HepG2 (cell line): ENCODE data around the gene BMP2K. TPM values are rescaled to one million over a fixed set of nuclear protein-coding genes. Genes with fewer than 3 reads are reported as not detected.

Experiments used
- ATAC-seq: fragments of 200-7000 bp; cut with Tn5 transposase; 3 replicates; pipeline ENCODE4 v1.9.1; 2020; ENCODE audit warnings: mild to moderate bottlenecking, moderate library complexity
- BruUV-seq: library from RNA; stranded (reverse); fragments of 400-500 nt; replicated peaks from 2 replicates; lab custom pipeline; 2021; lab: Mats Ljungman, UMichigan
- CTCF ChIA-PET: fragments of 300-600 bp; formaldehyde crosslinking; extraction: SDS; loops from one replicate; lab custom pipeline; 2021; ENCODE audit warnings: low total read pairs, inconsistent platforms, low intra/inter-chr PET ratio; lab: Yijun Ruan, JAX
- POLR2A ChIA-PET: fragments of 350-600 bp; sonication (Branson Sonifier 250); formaldehyde crosslinking; loops from one replicate; lab custom pipeline; 2020; ENCODE audit warnings: antibody characterized with exemption, inconsistent platforms; lab: Yijun Ruan, JAX
- DNase-seq: peaks from one replicate; pipeline ENCODE4 v3.0.0-alpha.2; 2015; ENCODE audit warnings: low spot score
- FAIRE-seq: peaks from 3 replicates; lab custom pipeline; 2011; peaks lifted over from hg19 to GRCh38; lab: Jason Lieb, UNC
- H2AFZ ChIP-seq: one replicate; pipeline ENCODE4 v1.6.1; 2011; ENCODE audit warnings: low read length, inconsistent platforms
- H3K27ac ChIP-seq: fragments of 300-600 bp; 3 replicates; pipeline ENCODE4 v1.8.0; 2011; ENCODE audit warnings: mixed run types, mild to moderate bottlenecking, mixed read lengths, low read length, inconsistent platforms; ENCODE audit not compliant: insufficient read depth; ENCODE audit errors: extremely low read length
- H3K27me3 ChIP-seq, 2 experiments: fragments of 200-600 bp in 1 of 2; 2 replicates in 1 of 2; 3 replicates in 1 of 2; pipeline versions ENCODE4 v1.6.0 to v1.8.0; 2011; ENCODE audit warnings: low read length in 2 of 2, mild to moderate bottlenecking in 2 of 2, moderate library complexity in 2 of 2, inconsistent platforms in 1 of 2; ENCODE audit not compliant: insufficient read depth in 2 of 2, control insufficient read depth in 1 of 2
- H3K36me3 ChIP-seq, 2 experiments: fragments of 200-600 bp in 1 of 2; replicated peaks in 1 of 2; 2 replicates in 1 of 2; 3 replicates in 1 of 2; pipeline versions ENCODE4 v1.5.1 to v1.8.0; 2011; ENCODE audit warnings: low read length in 2 of 2, inconsistent platforms in 1 of 2; ENCODE audit not compliant: insufficient read depth in 2 of 2, control insufficient read depth in 1 of 2
- H3K4me1 ChIP-seq: 2 replicates; pipeline ENCODE4 v1.5.1; 2012; ENCODE audit warnings: low read length, inconsistent platforms; ENCODE audit not compliant: insufficient read depth
- H3K4me2 ChIP-seq: 2 replicates; pipeline ENCODE4 v1.6.0; 2011; ENCODE audit warnings: low read depth, low read length, inconsistent platforms
- H3K4me3 ChIP-seq, 3 experiments: fragments of 200-600 bp in 1 of 3; sonication (generic), shearing (Covaris generic) in 1 of 3; replicated peaks in 1 of 3; 2 replicates each; pipeline ENCODE4 v1.5.1; 2011 to 2016; ENCODE audit warnings: low read length in 3 of 3, inconsistent platforms in 2 of 3, low read depth in 2 of 3, mild to moderate bottlenecking in 2 of 3, control low read depth in 1 of 3, mixed read lengths in 1 of 3; ENCODE audit not compliant: insufficient read depth in 1 of 3
- H3K79me2 ChIP-seq: one replicate; pipeline ENCODE4 v1.6.1; 2011; ENCODE audit warnings: low read length, inconsistent platforms; ENCODE audit not compliant: insufficient read depth
- H3K9ac ChIP-seq: 2 replicates; pipeline ENCODE4 v1.6.0; 2011; ENCODE audit warnings: mild to moderate bottlenecking, low read depth, low read length, inconsistent platforms; ENCODE audit not compliant: insufficient read depth
- H3K9me3 ChIP-seq: 2 replicates; pipeline ENCODE4 v1.5.1; 2012; ENCODE audit warnings: mild to moderate bottlenecking, low read length
- H4K20me1 ChIP-seq: 2 replicates; pipeline ENCODE4 v1.6.0; 2011; ENCODE audit warnings: inconsistent platforms, mild to moderate bottlenecking, low read length, moderate library complexity; ENCODE audit not compliant: insufficient read depth
- ARNT ChIP-seq: fragments of 450-650 bp; IDR thresholded peaks from 2 replicates; pipeline ENCODE4 v1.6.1; 2017
- CTCF ChIP-seq: sonication (generic); formaldehyde crosslinking; IDR thresholded peaks from 2 replicates; pipeline ENCODE4 v1.5.0; 2020; ENCODE audit warnings: mild to moderate bottlenecking, missing genetic modification reagents, moderate library complexity
- ISL2 ChIP-seq: sonication (generic); formaldehyde crosslinking; IDR thresholded peaks from 2 replicates; pipeline ENCODE4 v1.5.0; 2020; ENCODE audit warnings: missing genetic modification reagents
- KLF6 ChIP-seq: IDR thresholded peaks from 2 replicates; pipeline ENCODE4 v1.8.0; 2016; ENCODE audit warnings: missing biosample characterization, missing genetic modification reagents
- NFYB ChIP-seq: sonication (generic); formaldehyde crosslinking; IDR thresholded peaks from 2 replicates; pipeline ENCODE4 v1.4.0; 2020; ENCODE audit warnings: missing genetic modification reagents
- TBP ChIP-seq: sonication (generic); formaldehyde crosslinking; IDR thresholded peaks from 2 replicates; pipeline ENCODE4 v1.5.0; 2020; ENCODE audit warnings: missing genetic modification reagents
- TFE3 ChIP-seq: IDR thresholded peaks from 2 replicates; pipeline ENCODE4 v1.6.1; 2016
- U2AF2 ChIP-seq: fragments of 200-400 bp; formaldehyde crosslinking; IDR thresholded peaks from 2 replicates; pipeline ENCODE4 v1.6.1; 2017; ENCODE audit warnings: low read depth, mild to moderate bottlenecking, low read length
- ZBTB20 ChIP-seq: sonication (generic); formaldehyde crosslinking; IDR thresholded peaks from 2 replicates; pipeline ENCODE4 v1.8.1; 2023; ENCODE audit warnings: missing genetic modification reagents, low read depth, mild to moderate bottlenecking, borderline replicate concordance
- ZNF260 ChIP-seq: sonication (generic); formaldehyde crosslinking; IDR thresholded peaks from 2 replicates; pipeline ENCODE4 v1.4.0; 2020; ENCODE audit warnings: missing genetic modification reagents, low read depth, mild to moderate bottlenecking, borderline replicate concordance
- ZNF350 ChIP-seq: sonication (generic); formaldehyde crosslinking; IDR thresholded peaks from 2 replicates; pipeline ENCODE4 v1.4.0; 2020; ENCODE audit warnings: mild to moderate bottlenecking, low read depth, missing genetic modification reagents, borderline replicate concordance
- ZNF616 ChIP-seq: sonication (generic); formaldehyde crosslinking; IDR thresholded peaks from 2 replicates; pipeline ENCODE4 v1.5.0; 2020; ENCODE audit warnings: low read depth, mild to moderate bottlenecking, missing genetic modification reagents
- ZNF687 ChIP-seq: sonication (generic); formaldehyde crosslinking; IDR thresholded peaks from 2 replicates; pipeline ENCODE4 v1.5.1; 2020; ENCODE audit warnings: mild to moderate bottlenecking, missing genetic modification reagents, moderate library complexity
- ZNF879 ChIP-seq: sonication (generic); formaldehyde crosslinking; IDR thresholded peaks from 2 replicates; pipeline ENCODE4 v1.8.1; 2023; ENCODE audit warnings: missing genetic modification reagents
- ZNF883 ChIP-seq: sonication (generic); formaldehyde crosslinking; IDR thresholded peaks from 2 replicates; pipeline ENCODE4 v1.5.1; 2020; ENCODE audit warnings: mild to moderate bottlenecking, missing genetic modification reagents; ENCODE audit errors: not compliant biosample characterization
- WGBS: methylation state at CpG from one replicate; pipeline ENCODE4 v1.1.6; 2017; ENCODE audit warnings: low lambda C conversion rate; 5-methylcytosine and 5-hydroxymethylcytosine counted together
- in situ Hi-C: cut with HindIII; loops from 2 replicates; pipeline ENCODE4 v1.10.0; 2017; ENCODE audit warnings: low pct_unique_long_range_greater_than_20kb; ENCODE audit not compliant: extremely low pct_ligation_motif_present
- intact Hi-C: fragments of 100-400 bp; cut with micrococcal nuclease; formaldehyde crosslinking; loops from one replicate; pipeline ENCODE4 v1.10.0; 2022; ENCODE audit not compliant: unreplicated experiment
- polyA plus RNA-seq, 8 experiments: library from polyadenylated mRNA; depleted of rRNA in 3 of 8; stranded (reverse) in 7 of 8; unstranded in 1 of 8; fragments of >200 nt; fragmentation: Illumina TruSeq in 4 of 8; extraction: Trizol in 4 of 8; gene quantifications; 2 replicates each; pipeline versions ENCODE4 v1.2.1 to v1.2.3, GENCODE V29; 2011 to 2016; ENCODE audit warnings: low read depth in 4 of 8, missing spikeins in 1 of 8, mixed read lengths in 1 of 8; ENCODE audit not compliant: insufficient read depth in 1 of 8
- total RNA-seq, 5 experiments: library from RNA; depleted of rRNA; stranded (reverse); fragments of >200 nt; fragmentation: Illumina TruSeq; extraction: Trizol; gene quantifications; 2 replicates each; pipeline ENCODE4 v1.2.3, GENCODE V29; 2016; ENCODE audit warnings: low read depth in 1 of 5
- TF ChIP-seq, protein P1 (sequence below): IDR thresholded peaks from 2 replicates; pipeline ENCODE4 v1.6.1; 2016; ENCODE audit warnings: missing compliant biosample characterization, missing genetic modification reagents, borderline replicate concordance
- TF ChIP-seq, protein P2 (sequence below): sonication (generic); formaldehyde crosslinking; IDR thresholded peaks from 2 replicates; pipeline ENCODE4 v1.4.0; 2020; ENCODE audit warnings: missing genetic modification reagents

The BMP2K gene
- total and polyA plus RNA-seq, 2 of the 13 experiments (the other 11 are each of a cell fraction or from before 2014, with no cell fraction given): 8.6 to 15.2 TPM

DNA sequence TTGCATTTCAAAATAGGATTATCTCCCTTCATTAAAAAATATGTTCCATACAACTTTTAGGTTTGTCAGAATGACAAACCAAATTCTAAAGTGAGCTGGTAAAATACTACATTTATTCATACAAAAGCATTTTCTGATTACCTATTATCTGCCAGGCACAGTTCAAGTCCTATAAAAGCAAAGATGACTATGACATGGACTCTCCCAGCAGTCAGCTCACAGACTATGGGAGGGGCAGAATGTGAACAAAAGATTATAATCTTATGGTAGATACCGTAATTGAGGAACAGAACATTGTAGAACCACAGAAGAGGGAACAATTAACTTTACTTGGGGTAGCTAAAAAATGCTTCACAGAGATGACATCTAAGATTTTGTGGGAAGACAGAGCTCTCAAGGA lies 150.7 kb downstream of the BMP2K start (continued):
- TF ChIP-seq ZNF883 (no peak), ZNF616 (CRISPR knock-in tag) (no peak), NFYB (CRISPR knock-in tag) (no peak), KLF6 (CRISPR knock-in tag) (no peak), ARNT (no peak), CTCF (no peak), U2AF2 (no peak)
- TF ChIP-seq, protein P1, sequence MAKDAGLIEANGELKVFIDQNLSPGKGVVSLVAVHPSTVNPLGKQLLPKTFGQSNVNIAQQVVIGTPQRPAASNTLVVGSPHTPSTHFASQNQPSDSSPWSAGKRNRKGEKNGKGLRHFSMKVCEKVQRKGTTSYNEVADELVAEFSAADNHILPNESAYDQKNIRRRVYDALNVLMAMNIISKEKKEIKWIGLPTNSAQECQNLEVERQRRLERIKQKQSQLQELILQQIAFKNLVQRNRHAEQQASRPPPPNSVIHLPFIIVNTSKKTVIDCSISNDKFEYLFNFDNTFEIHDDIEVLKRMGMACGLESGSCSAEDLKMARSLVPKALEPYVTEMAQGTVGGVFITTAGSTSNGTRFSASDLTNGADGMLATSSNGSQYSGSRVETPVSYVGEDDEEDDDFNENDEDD (CRISPR knock-in tag): no peak
- TF ChIP-seq, protein P2, sequence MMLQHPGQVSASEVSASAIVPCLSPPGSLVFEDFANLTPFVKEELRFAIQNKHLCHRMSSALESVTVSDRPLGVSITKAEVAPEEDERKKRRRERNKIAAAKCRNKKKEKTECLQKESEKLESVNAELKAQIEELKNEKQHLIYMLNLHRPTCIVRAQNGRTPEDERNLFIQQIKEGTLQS: no peak

DNA sequence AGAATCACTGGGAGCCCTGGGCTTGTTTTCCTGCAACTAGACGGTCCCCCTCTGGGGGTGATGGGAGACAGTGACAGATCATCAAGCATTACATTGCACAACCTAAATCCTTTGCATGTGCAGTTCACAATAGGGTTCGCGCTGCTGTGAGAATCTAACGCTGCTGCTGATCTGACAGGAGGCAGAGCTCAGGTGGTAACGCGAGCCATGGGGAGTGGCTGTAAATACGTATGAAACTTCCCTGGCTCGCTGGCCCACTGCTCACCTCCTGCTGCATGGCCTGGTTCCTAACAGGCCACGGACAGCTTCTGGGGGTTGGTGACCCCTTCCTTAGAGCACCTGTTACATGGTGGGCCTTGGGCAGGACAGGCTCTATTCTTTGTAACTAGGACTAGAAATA lies 152.7 kb downstream of the BMP2K start:
- ChIA-PET POLR2A (no interaction called here), CTCF (no interaction called here)
- H3K79me2 ChIP-seq: no peaks in the 10 kb centered on the region
- no peak for TF ChIP-seq ZBTB20 (CRISPR knock-in tag)
- TF ChIP-seq TFE3 (CRISPR knock-in tag): no peak
- TF ChIP-seq TBP: no peak
- no peak for TF ChIP-seq ZNF260
- no peak for TF ChIP-seq ZNF350 (CRISPR knock-in tag)
- TF ChIP-seq ISL2 (CRISPR knock-in tag): no peak
- TF ChIP-seq ZNF687 (CRISPR knock-in tag): no peak
- no peak for TF ChIP-seq ZNF879
- in situ Hi-C loops (no loop called here), intact Hi-C loops (no loop called here)
- FAIRE-seq (no peak), DNase-seq (no peak), ATAC-seq (no peak)
- H3K9ac ChIP-seq: no peak overlapping the region
- 100% methylated on average over 2 of the region's 9 CpGs for WGBS
- no peaks in the 10 kb centered on the region for H4K20me1 ChIP-seq
- BruUV-seq: no TSS peak
- H3K9me3 ChIP-seq: no peaks in the 10 kb centered on the region
- no peaks in the 10 kb centered on the region for H3K4me1 ChIP-seq
- no peaks in the 10 kb centered on the region for H3K27me3 ChIP-seq
- peaks cover 0 to 2% of the 10 kb centered on the region in 2 experiments; a peak in 2 of 5 replicates for H3K36me3 ChIP-seq
- H3K27ac ChIP-seq: no peak overlapping the region
- no peak overlapping the region for H3K4me3 ChIP-seq
- H3K4me2 ChIP-seq: no peak overlapping the region
- no peak overlapping the region for H2AFZ ChIP-seq
